HG02588 (cell line): Measurements from ENCODE around the gene RBMS3.
"Not testable (repeated sequence)": the region's sequence is repeated elsewhere in the genome, so short reads cannot be mapped to it uniquely, and the experiment has no call there.

ENCODE experiments used
- ATAC-seq: cut with Tn5 transposase; IDR thresholded peaks from one replicate; pipeline ENCODE4 v1.9.1; 2021; ENCODE audit warnings: mild to moderate bottlenecking, moderate library complexity; ENCODE audit not compliant: unreplicated experiment

Gene RBMS3

GRCh38 chr3:29515451-29515850 is 234.6 kb downstream of the RBMS3 start:
- ATAC-seq: peak; percentile 70

- no peak for ATAC-seq
Measured at GRCh38 chr3:29516164-29516563, 235.3 kb downstream of the RBMS3 start.

- ATAC-seq: no peak
Measured at GRCh38 chr3:29520764-29521163, 239.9 kb downstream of the RBMS3 start.

GRCh38 chr3:29521293-29521692 is 240.4 kb downstream of the RBMS3 start:
- no peak for ATAC-seq

- no peak for ATAC-seq
Measured at GRCh38 chr3:29521751-29522150, 240.9 kb downstream of the RBMS3 start.

- ATAC-seq: not testable (repeated sequence)
Measured at GRCh38 chr3:29524433-29524832, 243.6 kb downstream of the RBMS3 start.

GRCh38 chr3:29525254-29525881 is 244.5 kb downstream of the RBMS3 start:
- no peak for ATAC-seq

- ATAC-seq: no peak
Measured at GRCh38 chr3:29527246-29527645, 246.4 kb downstream of the RBMS3 start.

GRCh38 chr3:29531644-29532043 is 250.8 kb downstream of the RBMS3 start:
- no peak for ATAC-seq

- ATAC-seq: no peak
Measured at GRCh38 chr3:29532473-29532872, 251.6 kb downstream of the RBMS3 start.

GRCh38 chr3:29534006-29534405 is 253.1 kb downstream of the RBMS3 start:
- no peak for ATAC-seq

- no peak for ATAC-seq
Measured at GRCh38 chr3:29536016-29536758, 255.3 kb downstream of the RBMS3 start.

GRCh38 chr3:29537889-29538609 is 257.2 kb downstream of the RBMS3 start:
- no peak for ATAC-seq

GRCh38 chr3:29538610-29538958 is 257.7 kb downstream of the RBMS3 start:
- no peak for ATAC-seq

- no peak for ATAC-seq
Measured at GRCh38 chr3:29540544-29540943, 259.7 kb downstream of the RBMS3 start.

GRCh38 chr3:29544701-29545363 is 264.0 kb downstream of the RBMS3 start:
- no peak for ATAC-seq

- no peak for ATAC-seq
Measured at GRCh38 chr3:29545615-29546014, 264.7 kb downstream of the RBMS3 start.

- ATAC-seq: no peak
Measured at GRCh38 chr3:29552051-29552450, 271.2 kb downstream of the RBMS3 start.

- no peak for ATAC-seq
Measured at GRCh38 chr3:29554566-29554965, 273.7 kb downstream of the RBMS3 start.

- ATAC-seq: no peak
Measured at GRCh38 chr3:29555590-29555989, 274.7 kb downstream of the RBMS3 start.

GRCh38 chr3:29557186-29557585 is 276.3 kb downstream of the RBMS3 start:
- ATAC-seq: no peak

- no peak for ATAC-seq
Measured at GRCh38 chr3:29557825-29558224, 277.0 kb downstream of the RBMS3 start.
